Panc1 (cell line): Measurements from ENCODE around the gene REXO5.

Experiments used
- POLR2AphosphoS5 ChIP-seq: IDR thresholded peaks from 2 replicates; pipeline ENCODE4 v1.6.1; 2012; ENCODE audit warnings: mild to moderate bottlenecking, low read depth, low read length, moderate library complexity
- TF ChIP-seq, protein P1 (sequence below): fragments of 450-650 bp; IDR thresholded peaks from 2 replicates; pipeline ENCODE4 v1.5.1; 2017; ENCODE audit warnings: mild to moderate bottlenecking

DNA sequence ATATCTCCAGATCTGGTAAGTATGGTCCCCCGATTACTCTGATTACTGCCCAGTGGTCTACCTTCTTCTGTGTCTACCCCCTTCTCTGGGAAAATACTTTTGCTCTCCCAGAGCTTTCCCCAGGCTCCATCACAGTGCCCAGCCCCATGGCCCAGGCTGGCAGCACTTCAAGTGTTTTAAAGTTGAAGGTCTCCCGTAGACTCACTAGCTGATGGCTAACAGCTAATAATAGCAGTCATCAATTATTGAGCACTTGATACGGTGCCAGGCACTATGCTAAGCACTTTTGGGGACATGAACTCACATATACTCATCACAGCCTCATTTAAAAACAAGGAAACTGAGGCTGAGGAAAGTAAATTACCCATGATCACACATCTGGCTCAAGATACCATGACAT lies 60.5 kb downstream of the REXO5 start:
- TF ChIP-seq POLR2AphosphoS5: no peak
- TF ChIP-seq, protein P1, sequence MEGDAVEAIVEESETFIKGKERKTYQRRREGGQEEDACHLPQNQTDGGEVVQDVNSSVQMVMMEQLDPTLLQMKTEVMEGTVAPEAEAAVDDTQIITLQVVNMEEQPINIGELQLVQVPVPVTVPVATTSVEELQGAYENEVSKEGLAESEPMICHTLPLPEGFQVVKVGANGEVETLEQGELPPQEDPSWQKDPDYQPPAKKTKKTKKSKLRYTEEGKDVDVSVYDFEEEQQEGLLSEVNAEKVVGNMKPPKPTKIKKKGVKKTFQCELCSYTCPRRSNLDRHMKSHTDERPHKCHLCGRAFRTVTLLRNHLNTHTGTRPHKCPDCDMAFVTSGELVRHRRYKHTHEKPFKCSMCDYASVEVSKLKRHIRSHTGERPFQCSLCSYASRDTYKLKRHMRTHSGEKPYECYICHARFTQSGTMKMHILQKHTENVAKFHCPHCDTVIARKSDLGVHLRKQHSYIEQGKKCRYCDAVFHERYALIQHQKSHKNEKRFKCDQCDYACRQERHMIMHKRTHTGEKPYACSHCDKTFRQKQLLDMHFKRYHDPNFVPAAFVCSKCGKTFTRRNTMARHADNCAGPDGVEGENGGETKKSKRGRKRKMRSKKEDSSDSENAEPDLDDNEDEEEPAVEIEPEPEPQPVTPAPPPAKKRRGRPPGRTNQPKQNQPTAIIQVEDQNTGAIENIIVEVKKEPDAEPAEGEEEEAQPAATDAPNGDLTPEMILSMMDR: no peak
